Stimulated activated naive CD8-positive, alpha-beta T cell treated with anti-CD3 and anti-CD28 coated beads, Interleukin-15, Interleukin-2, amounts not matched to agents 100 ng/mL and 50 ng/mL, for 24 hours (primary cell): ENCODE results near the gene RIMS1.

Source experiments
- H3K27ac Mint-ChIP-seq: one replicate; pipeline ENCODE4 v1.8.0; 2021; ENCODE audit warnings: mild to moderate bottlenecking, mixed read lengths
- H3K27me3 Mint-ChIP-seq: one replicate; pipeline ENCODE4 v1.8.0; 2021; ENCODE audit warnings: mixed read lengths
- H3K36me3 Mint-ChIP-seq: one replicate; pipeline ENCODE4 v1.8.0; 2021; ENCODE audit warnings: low read depth, mixed read lengths
- H3K4me1 Mint-ChIP-seq: one replicate; pipeline ENCODE4 v1.8.0; 2021; ENCODE audit warnings: low read depth, mixed read lengths
- H3K4me3 Mint-ChIP-seq: one replicate; pipeline ENCODE4 v1.8.0; 2021; ENCODE audit warnings: mild to moderate bottlenecking, mixed read lengths
- H3K9me3 Mint-ChIP-seq: one replicate; pipeline ENCODE4 v1.8.0; 2021; ENCODE audit warnings: mixed read lengths

Gene RIMS1

DNA sequence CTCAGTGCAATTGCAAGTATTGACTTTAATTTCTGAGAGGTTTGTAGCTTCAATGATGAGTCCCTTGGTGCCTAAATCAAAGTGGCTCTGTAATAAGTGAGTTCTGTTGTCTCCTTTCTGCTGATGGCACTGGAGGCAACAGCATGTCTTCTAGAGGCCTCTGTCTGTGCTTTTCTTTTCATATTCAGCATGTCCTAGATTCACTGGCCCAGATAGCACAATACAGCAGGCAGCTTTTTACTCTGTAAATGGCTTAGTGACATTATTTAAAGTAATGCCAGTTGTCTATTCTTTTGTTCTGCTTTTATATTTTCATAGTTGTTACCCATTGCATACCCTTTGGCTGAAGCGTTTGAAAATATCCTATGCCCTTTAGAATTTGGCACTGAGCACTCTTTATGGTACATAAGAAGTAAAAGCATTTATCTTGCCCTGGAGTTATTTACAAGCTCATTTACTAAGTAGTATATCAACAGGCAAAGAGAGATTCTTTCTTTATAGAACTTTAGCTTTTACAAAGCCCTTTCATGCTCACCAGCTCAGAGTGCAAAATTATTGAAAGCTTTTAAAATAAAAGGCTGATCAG lies 464.0 kb downstream of the RIMS1 start:
- Mint-ChIP-seq H3K4me1 (no peaks in the 10 kb centered on the region), H3K4me3 (no peak overlapping the region), H3K27ac (no peak overlapping the region), H3K36me3 (no peaks in the 10 kb centered on the region), H3K9me3 (no peaks in the 10 kb centered on the region), H3K27me3 (peaks cover 7% of the 10 kb centered on the region)

DNA sequence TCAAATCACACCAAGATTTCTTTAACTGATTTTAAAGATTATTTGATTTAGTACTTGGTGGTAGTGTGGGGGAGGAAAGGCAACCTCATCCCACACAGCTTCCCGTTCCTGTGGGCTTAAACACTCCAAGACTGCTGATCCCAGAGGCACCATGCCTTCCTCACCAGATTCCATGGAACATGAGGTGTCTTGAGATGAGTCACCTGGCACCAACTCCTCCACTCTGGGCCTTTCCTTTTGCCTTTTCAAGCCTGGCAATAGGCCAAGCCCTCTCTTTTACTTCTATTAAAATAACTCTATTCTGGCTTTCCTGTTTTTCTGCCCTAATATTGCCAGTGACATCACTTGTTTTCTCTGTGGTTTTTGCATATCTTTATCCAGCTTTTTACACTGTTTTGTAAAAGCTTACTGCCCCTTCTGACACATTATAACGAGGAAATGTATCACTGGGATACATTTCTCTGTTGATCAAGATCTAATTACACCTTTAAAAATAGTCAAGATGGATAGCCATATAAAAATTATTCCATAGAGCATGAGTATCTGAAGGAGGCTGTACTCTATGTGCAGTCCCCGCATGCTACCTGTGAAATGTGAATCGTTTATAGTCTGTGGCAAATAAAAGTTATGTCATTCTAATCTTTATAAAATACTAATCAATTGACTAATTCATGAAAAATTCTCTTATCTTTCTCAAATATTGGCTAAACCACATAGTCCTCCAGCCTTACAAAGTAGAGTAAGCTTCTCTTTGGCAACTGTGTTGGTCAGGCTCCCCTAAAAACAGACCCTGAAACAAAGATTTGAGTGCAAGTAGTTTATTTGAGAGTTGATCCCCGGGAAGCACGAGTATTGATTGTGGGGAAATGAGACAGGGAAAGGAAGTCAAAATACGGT lies 477.7 kb downstream of the RIMS1 start:
- H3K4me1 Mint-ChIP-seq, result no peaks in the 10 kb centered on the region

DNA sequence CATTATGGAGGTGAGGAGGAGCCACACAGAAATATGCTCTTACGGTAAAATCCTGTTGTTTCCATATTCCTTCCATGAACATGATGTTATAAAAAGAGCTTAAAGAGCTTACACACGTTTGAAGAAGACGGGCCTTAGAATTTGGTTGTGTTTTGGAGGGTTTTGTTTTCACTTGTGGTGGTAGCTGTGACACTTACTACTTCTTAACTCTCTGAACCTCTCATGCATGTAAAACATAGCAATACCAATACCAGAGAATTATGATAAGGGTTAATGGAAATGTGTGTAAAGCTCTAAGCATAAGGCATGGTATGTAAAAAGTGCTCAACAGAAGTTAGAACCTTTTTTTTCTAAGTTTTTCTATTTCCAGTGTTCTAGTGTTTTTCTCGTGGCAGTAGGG lies 479.4 kb downstream of the RIMS1 start:
- Mint-ChIP-seq H3K27me3 (peaks cover 31% of the 10 kb centered on the region), H3K4me3 (no peak overlapping the region), H3K9me3 (no peaks in the 10 kb centered on the region), H3K27ac (no peak overlapping the region), H3K4me1 (no peaks in the 10 kb centered on the region), H3K36me3 (no peaks in the 10 kb centered on the region)

More for the DNA sequence above, 477.7 kb downstream of the RIMS1 start:
- H3K27ac Mint-ChIP-seq, result no peak overlapping the region
- no peak overlapping the region for H3K4me3 Mint-ChIP-seq
- no peaks in the 10 kb centered on the region for H3K36me3 Mint-ChIP-seq
- H3K9me3 Mint-ChIP-seq, result no peaks in the 10 kb centered on the region
- peaks cover 31% of the 10 kb centered on the region for H3K27me3 Mint-ChIP-seq

DNA sequence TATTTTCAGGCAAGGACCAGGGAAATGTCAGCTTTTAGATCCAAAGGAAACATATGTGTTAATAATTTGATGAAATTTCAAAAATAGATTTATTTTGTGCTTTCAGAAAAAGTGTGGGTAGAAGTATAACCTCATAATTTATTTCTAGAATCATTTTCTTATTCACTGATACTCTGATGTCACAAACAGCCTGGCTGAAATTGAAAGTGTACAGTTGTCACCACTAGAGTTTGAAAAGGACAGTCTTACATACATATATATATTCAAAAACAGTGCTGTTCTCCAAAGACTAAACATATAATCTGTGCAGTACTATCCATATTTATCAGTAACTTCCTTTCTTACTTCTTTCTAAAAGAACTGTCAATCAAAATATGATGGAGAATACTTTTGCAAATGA lies 481.1 kb downstream of the RIMS1 start:
- no peak overlapping the region for H3K27ac Mint-ChIP-seq

DNA sequence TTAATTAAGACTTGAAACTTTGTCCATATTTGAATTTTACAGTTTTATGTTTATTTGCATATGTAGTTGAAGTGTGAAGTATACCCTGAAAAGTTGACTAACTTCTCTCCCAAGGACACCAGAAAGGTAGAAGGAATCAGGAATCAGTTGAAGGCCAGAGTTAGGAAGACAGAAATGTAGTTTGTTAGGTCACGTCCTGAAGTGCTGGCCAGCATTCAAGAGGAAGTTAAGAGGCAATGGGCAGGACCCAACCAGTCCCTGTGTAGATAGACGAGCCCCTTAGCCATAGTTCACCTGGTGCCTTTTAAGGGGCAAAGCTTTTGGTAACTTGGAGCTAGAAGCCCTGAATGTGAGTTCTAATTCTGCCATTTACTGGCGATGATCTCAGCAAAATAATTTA lies 485.1 kb downstream of the RIMS1 start:
- H3K27me3 Mint-ChIP-seq, result peaks cover 6% of the 10 kb centered on the region

More for the DNA sequence above, 481.1 kb downstream of the RIMS1 start:
- no peaks in the 10 kb centered on the region for H3K9me3 Mint-ChIP-seq
- no peaks in the 10 kb centered on the region for H3K36me3 Mint-ChIP-seq
- no peaks in the 10 kb centered on the region for H3K4me1 Mint-ChIP-seq
- H3K27me3 Mint-ChIP-seq, result peaks cover 21% of the 10 kb centered on the region
- no peak overlapping the region for H3K4me3 Mint-ChIP-seq

DNA sequence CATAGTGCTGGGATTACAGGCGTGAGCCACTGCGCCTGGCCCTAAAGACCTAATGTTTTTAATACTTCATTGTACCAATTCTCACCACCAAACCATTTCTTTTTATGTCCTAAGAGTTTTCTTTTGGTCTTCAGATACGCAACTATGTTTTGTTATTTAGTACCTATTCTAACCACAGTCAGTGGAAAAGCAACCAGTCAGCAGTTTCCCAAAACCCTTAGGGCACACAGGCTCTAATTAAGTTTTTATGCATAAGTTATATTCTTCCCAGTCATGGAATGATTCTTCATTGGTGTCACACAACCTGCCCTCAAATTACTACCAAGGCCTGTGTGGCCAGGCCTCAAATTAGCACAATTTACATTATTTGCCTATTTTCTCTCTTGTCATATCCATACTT lies 487.8 kb downstream of the RIMS1 start:
- Mint-ChIP-seq H3K9me3 (no peaks in the 10 kb centered on the region), H3K27me3 (peaks cover 9% of the 10 kb centered on the region), H3K27ac (no peak overlapping the region), H3K4me1 (no peaks in the 10 kb centered on the region), H3K36me3 (no peaks in the 10 kb centered on the region), H3K4me3 (no peak overlapping the region)

More for the DNA sequence above, 485.1 kb downstream of the RIMS1 start:
- Mint-ChIP-seq H3K36me3 (no peaks in the 10 kb centered on the region), H3K4me3 (no peak overlapping the region), H3K27ac (no peak overlapping the region), H3K9me3 (no peaks in the 10 kb centered on the region), H3K4me1 (no peaks in the 10 kb centered on the region)

DNA sequence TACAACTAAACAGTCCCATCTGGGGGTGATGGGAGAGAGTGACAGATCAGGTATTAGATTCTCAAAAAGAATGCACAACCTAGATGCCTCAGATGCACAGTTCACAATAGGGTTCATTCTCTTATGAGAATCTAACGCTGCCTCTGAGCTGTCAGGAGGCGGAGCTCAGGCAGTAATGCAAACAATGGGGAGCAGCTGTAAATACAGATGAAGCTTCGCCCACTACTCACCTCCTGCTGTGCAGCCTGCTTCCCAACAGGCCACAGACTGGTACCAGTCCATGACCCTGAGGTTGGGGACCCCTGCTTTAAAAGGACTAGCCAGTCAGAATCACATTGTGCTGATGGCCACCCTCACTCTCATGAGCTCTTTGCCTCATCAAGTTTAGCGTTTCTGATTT lies 488.5 kb downstream of the RIMS1 start:
- Mint-ChIP-seq H3K36me3 (no peaks in the 10 kb centered on the region), H3K27ac (no peak overlapping the region), H3K27me3 (peaks cover 9% of the 10 kb centered on the region), H3K4me1 (no peaks in the 10 kb centered on the region), H3K4me3 (no peak overlapping the region), H3K9me3 (no peaks in the 10 kb centered on the region)

DNA sequence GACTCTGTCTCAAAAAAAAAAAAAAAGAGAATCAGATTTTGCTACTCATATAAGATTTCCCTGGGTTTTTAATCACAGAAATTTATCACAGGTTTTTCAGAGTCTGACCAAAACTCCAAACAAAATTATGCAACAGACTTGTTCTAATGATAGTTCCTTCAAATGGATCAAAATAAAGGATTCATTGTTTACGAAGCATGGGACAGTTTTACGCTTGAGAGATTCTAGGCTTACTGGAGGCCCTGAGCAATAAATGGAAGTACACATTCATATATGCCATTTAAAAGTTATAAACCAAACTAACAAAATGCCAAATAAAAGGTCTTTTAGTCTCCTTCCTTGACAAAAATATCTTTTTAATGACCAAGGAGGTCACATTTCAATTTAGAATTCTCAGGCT lies 490.4 kb downstream of the RIMS1 start:
- peaks cover 9% of the 10 kb centered on the region for H3K27me3 Mint-ChIP-seq

DNA sequence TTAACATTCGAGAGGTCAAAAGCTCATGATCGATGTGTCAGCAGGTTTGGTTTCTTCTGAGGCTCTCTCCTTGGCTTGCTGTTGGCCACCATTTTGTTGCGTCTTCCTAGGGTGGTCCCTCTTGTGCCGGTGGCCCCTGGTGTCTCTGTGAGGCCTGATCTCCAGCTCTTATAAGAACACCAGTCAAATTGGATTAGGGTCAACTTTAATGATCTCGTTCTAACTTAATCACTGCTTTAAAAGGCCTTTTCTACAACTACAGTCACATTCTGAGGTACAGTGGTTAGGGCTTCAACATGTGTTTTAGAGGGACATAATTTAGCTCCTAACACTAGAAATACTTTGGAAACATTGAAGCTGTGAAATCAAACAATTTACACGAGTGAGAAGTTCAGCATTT lies 494.7 kb downstream of the RIMS1 start:
- Mint-ChIP-seq H3K4me3 (no peak overlapping the region), H3K27ac (no peak overlapping the region), H3K9me3 (no peaks in the 10 kb centered on the region), H3K27me3 (peaks cover 13% of the 10 kb centered on the region), H3K4me1 (peaks cover 4% of the 10 kb centered on the region), H3K36me3 (no peaks in the 10 kb centered on the region)

More for the DNA sequence above, 490.4 kb downstream of the RIMS1 start:
- H3K36me3 Mint-ChIP-seq, result no peaks in the 10 kb centered on the region
- no peak overlapping the region for H3K4me3 Mint-ChIP-seq
- H3K9me3 Mint-ChIP-seq, result no peaks in the 10 kb centered on the region
- H3K4me1 Mint-ChIP-seq, result no peaks in the 10 kb centered on the region
- H3K27ac Mint-ChIP-seq, result no peak overlapping the region

DNA sequence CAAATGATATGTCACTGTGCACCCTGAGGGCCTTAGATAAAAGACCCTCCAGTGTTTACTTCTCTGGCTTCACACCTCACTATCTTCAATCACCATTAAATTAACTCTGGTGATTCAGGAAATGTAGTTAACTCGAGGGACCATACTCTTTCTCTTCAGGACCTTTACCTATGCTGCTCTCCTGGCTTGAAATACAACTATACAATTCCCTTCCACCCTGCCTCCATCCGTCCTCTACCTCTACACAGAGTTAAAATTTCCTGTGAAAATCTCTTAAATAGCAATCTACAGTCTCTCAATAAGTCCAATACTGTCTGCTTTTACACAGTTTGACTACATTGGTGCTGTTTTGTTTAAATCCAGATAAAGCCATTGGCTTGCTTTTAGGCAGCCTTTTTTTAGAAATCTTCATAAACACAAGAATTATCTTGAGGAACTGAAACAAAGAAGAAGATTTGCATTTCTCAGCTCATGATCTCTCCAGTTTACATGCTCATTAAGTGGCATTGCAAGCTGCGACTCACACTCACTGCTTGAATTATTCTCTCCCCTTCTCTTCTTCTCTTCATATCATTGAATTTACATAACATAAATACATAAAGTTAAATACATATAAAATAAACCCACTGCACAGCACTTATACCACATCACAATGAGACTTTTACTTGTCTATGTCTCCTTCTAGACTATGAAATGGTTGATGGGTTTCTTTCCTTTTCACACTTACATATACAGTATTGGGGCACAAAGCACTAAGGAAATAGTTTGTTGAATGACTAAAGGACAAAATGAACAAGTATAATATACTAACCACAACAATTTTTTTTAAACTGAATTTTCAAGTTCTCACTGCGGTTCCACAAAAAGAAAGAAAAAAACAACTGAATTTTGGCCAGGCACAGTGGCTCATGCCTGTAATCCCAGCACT lies 496.5 kb downstream of the RIMS1 start:
- no peaks in the 10 kb centered on the region for H3K9me3 Mint-ChIP-seq
- H3K27me3 Mint-ChIP-seq, result peaks cover 16% of the 10 kb centered on the region
- H3K4me3 Mint-ChIP-seq, result peak overlapping the region; percentile 8
- H3K27ac Mint-ChIP-seq, result no peak overlapping the region
- peaks cover 4% of the 10 kb centered on the region for H3K4me1 Mint-ChIP-seq
- no peaks in the 10 kb centered on the region for H3K36me3 Mint-ChIP-seq

DNA sequence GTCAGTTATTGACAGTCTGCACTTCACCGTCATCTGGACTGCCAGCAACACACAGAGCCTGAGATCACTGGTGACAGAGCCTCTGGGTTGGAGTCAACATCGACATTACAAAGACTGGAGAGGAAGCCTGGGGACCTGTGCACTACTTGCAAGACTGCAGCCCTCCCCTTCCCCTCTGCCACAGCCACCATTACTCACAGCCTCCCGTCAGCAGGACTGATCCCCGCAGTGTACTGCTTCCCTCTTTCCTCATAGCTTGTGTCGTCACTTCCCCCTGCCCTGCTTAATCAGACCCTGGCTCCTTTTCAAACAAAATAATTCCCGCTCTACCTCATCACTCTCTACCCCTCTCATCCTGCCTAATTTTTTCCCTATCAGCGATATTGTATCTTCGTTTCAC lies 500.0 kb downstream of the RIMS1 start:
- H3K4me3 Mint-ChIP-seq, result no peak overlapping the region
- peaks cover 4% of the 10 kb centered on the region for H3K4me1 Mint-ChIP-seq
- peaks cover 17% of the 10 kb centered on the region for H3K27me3 Mint-ChIP-seq
- no peak overlapping the region for H3K27ac Mint-ChIP-seq
- H3K36me3 Mint-ChIP-seq, result no peaks in the 10 kb centered on the region
- no peaks in the 10 kb centered on the region for H3K9me3 Mint-ChIP-seq

DNA sequence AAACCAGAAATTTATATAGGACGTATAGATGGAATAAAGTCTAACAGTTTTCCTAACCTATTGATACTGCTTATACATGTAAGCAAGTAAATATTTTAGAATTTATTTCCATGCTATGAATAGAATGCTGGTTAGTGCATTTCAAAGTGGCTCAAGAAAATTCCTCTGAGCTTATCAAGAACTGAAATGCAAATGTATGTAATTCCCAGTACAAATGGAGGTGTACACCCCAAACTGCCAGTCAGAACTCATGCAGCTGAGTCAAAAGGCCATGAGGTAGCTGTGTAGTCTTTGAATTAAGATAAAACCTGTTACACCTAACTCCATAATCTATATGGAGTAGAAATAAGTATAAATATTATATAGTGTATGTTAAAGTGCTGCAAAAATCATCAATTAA lies 503.3 kb downstream of the RIMS1 start:
- Mint-ChIP-seq H3K36me3 (no peaks in the 10 kb centered on the region), H3K27me3 (peaks cover 21% of the 10 kb centered on the region), H3K27ac (no peak overlapping the region), H3K9me3 (no peaks in the 10 kb centered on the region), H3K4me3 (no peak overlapping the region), H3K4me1 (no peaks in the 10 kb centered on the region)

DNA sequence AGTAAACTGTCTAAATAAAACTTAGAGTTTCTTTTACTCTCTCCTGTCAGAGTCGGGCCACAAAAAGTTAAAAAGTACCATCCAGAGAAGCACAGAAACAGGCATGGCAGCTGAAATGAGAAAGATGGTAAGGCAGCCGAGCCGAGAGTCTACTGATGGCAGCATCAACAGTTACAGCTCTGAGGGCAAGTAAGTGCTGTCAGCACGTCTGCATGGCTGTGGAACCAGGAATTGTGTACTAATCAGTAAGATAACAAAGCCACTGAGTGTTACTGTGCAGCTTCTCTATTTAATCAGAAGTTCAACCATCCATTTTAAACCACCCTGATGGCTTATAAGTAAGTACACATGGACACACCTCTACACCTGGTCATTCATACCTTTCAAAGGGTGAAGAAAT lies 504.2 kb downstream of the RIMS1 start:
- Mint-ChIP-seq H3K9me3 (no peaks in the 10 kb centered on the region), H3K27ac (no peak overlapping the region), H3K36me3 (no peaks in the 10 kb centered on the region), H3K4me1 (no peaks in the 10 kb centered on the region), H3K4me3 (no peak overlapping the region), H3K27me3 (peaks cover 28% of the 10 kb centered on the region)

DNA sequence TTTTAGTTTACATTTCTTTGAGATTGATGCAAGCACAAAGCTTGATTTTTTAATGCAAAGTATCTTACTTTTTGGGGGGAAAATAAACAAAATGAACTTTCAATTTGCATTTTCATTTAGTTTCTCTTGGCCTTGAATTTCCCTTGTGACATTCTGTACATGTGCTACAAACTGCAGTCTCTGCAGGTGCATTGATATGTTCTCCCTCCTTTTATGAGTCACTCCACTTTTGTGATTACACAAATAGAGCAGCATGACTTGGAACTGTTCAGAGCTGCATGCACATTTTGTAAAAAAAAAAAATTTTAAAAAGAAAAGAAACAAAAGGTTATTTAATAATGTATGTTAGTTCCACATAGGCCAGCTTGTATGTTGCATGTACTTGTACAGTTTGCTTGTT lies 515.5 kb downstream of the RIMS1 start:
- Mint-ChIP-seq H3K4me1 (no peaks in the 10 kb centered on the region), H3K27ac (no peak overlapping the region), H3K9me3 (no peaks in the 10 kb centered on the region), H3K4me3 (no peak overlapping the region), H3K27me3 (peaks cover 9% of the 10 kb centered on the region), H3K36me3 (no peaks in the 10 kb centered on the region)

DNA sequence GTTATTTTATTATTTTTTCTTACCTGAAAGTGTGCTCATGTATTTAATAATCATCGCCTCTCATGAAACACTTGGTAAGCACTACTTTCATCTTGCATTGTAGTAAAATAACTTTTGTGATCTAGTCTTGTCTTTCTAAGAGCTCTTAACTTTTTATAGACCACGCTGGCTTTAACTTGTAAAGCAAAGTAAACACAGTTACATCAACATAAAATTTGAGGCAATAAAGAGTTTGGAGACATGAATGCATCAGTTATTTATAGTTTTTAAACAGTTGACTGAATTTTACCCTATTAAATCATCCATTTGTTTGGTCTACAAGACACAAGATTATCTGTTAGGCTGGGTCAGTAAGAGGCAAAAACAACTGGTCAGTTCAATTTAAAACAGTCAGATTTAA lies 517.1 kb downstream of the RIMS1 start:
- H3K27ac Mint-ChIP-seq, result no peak overlapping the region
- H3K9me3 Mint-ChIP-seq, result no peaks in the 10 kb centered on the region
- H3K4me3 Mint-ChIP-seq, result no peak overlapping the region
- H3K4me1 Mint-ChIP-seq, result no peaks in the 10 kb centered on the region
- peaks cover 12% of the 10 kb centered on the region for H3K27me3 Mint-ChIP-seq
- H3K36me3 Mint-ChIP-seq, result no peaks in the 10 kb centered on the region
